Measurements from ENCODE around the gene HOXA5. TPM values are rescaled to one million over a fixed set of nuclear protein-coding genes. Genes with fewer than 3 reads are reported as not detected.
A peak's percentile ranks its signal among the peaks of the same experiment; 100 is the strongest.

The HOXA5 gene
- total RNA-seq, 6 experiments from 2014 or later = 0.18 to 1.5 (median 0.65) TPM

GRCh38 chr7:27096768-27097514 lies 46.5 kb downstream of the HOXA5 start:
- DNase-seq (peak in 1 of 3 donors; percentile 41), ATAC-seq (peak; percentile 40 to 65 (median 46))
- no peak for TF ChIP-seq CTCF (IDR thresholded peaks at IDR 0.05)
- TF ChIP-seq POLR2A (IDR thresholded peaks at IDR 0.05) = peak; percentile 11
- peaks cover 0 to 22% of the 10 kb centered on the region in 2 donors for H3K27me3 ChIP-seq
- 7% methylated on average over 22 of the region's 41 CpGs for WGBS (ENCODE audit: insufficient coverage, low coverage, low lambda C conversion rate, missing lambda C conversion rate)
- intact Hi-C loops (cut with DNase I) = loop anchor here in 1 of 2 donors (10.0 kb wide), 1 partner anchor 68 kb away; the partner anchor contains the start of gene HOXA9
- no peaks in the 10 kb centered on the region for H3K36me3 ChIP-seq
- H3K9me3 ChIP-seq = no peaks in the 10 kb centered on the region
- peak overlapping the region; percentile 79 to 94 (median 80) for H3K27ac ChIP-seq
- H3K4me1 ChIP-seq = no peaks in the 10 kb centered on the region
- peak overlapping the region; percentile 51 to 58 (median 52) for H3K4me3 ChIP-seq

DNA sequence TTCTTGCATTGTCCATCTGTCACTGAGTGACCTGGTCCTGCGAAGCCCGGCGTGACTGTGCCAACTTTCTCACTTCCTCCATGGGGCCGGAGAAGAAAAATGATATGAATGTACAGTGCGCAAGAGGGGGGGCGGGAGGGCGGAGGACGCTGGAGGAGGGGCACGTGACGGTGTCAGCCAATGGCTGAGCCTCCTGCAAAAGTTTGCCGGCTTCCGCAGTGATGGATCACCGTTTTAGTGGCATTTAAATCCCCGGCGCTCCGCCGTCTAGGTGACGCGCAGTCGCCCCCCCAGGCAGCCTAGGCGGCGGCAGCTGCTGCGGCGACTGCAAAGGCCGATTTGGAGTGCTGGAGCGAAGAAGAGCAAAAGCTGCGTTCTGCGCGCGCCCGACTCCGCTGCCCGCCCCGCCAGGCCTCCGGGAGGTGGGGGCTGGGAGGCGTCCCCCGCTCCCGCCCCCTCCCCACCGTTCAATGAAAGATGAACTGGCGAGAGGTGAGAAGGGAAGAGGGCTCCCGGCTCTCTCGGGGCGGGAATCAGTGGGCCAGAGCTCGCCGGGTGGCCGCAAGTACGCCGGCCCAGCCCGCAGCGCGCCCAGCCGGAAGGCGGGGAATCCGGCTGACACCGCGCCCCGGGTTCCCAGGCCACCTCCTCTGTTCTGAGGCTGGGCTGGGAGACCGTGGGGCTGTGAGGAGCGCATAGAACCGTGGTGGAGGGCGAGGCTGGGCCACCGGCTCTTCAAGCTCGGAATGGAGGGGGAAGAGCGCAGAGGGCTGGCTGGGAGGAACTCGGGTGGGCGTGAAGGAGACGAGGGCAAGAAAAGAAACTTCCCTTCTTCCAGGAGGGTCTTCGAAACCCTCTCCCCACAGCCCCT lies 47.3 kb downstream of the HOXA5 start, which contains the start of gene HOXA1:
Gene HOXA1, minus strand, starts transcription at position 104 of the 871 bp plus-strand sequence. Its CDS starts 88 bp downstream, at position 16.
- Histone ChIP-seq H3K9me3 (no peaks in the 10 kb centered on the region), H3K27ac (peak within 1 kb of the TSS; percentile 79 to 94 (median 80)), H3K4me3 (peak within 1 kb of the TSS; percentile 51 to 58 (median 52)), H3K36me3 (no peaks in the 10 kb centered on the region), H3K27me3 (peaks cover 0 to 23% of the 10 kb centered on the region in 2 donors), H3K4me1 (no peaks in the 10 kb centered on the region)
- 1% methylated on average over 24 of the region's 68 CpGs for WGBS (ENCODE audit: insufficient coverage, low coverage, low lambda C conversion rate, missing lambda C conversion rate)
- DNase-seq (peak; percentile 77 to 79 (median 79)), ATAC-seq (peak; percentile 69 to 77 (median 74))
- intact Hi-C loops (cut with DNase I) = loop anchor here in 1 of 2 donors (10.0 kb wide), 1 partner anchor 69 kb away; the partner anchor contains the start of gene HOXA9
- TF ChIP-seq POLR2A (IDR thresholded peaks at IDR 0.05) = peak; percentile 65
- no peak for TF ChIP-seq CTCF (IDR thresholded peaks at IDR 0.05)

DNA sequence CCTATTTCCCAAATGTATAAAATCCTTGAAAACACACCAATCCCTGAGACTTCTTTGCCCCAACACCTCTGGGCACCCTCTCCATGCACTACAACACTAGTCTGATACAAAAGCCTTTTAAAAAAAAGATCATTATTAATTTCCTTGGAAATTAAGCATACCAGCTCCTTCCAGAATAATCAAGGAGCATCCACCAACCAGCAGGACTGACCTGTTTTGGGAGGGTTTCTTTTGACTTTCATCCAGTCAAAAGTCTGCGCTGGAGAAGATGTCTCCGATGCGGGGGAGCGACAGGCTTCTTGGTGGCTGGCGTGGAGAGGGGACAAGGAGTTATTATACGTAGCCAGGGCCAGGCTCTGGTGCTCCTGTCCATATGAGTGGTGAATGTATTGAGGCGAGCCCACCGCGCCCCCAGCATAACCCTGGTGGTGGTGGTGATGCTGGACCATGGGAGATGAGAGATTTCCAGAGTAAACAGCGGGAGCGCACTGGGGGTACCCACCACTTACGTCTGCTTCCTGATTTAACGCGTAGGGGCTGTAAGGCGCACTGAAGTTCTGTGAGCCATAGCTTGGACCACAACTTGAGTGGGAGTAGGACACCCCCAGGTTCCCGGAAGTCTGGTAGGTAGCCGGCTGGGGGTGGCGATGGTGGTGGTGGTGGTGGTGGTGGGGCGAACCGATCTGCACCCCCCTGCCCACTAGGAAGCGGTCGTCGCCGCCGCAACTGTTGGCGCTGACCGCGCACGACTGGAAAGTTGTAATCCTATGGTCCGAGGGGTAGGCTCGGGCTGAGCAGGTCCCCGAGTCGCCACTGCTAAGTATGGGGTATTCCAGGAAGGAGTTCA lies 48.2 kb downstream of the HOXA5 start:
- TF ChIP-seq POLR2A (IDR thresholded peaks at IDR 0.05) = no peak
- no peak for TF ChIP-seq CTCF (IDR thresholded peaks at IDR 0.05)
- Histone ChIP-seq H3K27me3 (peaks cover 0 to 22% of the 10 kb centered on the region in 2 donors), H3K27ac (no peak overlapping the region), H3K9me3 (no peaks in the 10 kb centered on the region), H3K4me3 (peak overlapping the region; percentile 51 to 58 (median 52)), H3K36me3 (no peaks in the 10 kb centered on the region), H3K4me1 (no peaks in the 10 kb centered on the region)
- WGBS (ENCODE audit: insufficient coverage, low coverage, low lambda C conversion rate, missing lambda C conversion rate) = 8% methylated on average over 6 of the region's 33 CpGs
- DNase-seq = no peak
- intact Hi-C loops (cut with DNase I) = loop anchor here in 1 of 2 donors (10.0 kb wide), 1 partner anchor 70 kb away; the partner anchor contains the start of gene HOXA9
- ATAC-seq = no peak
